Testis (tissue), 3 donors: Measurements from ENCODE around the gene CTNNA2. TPM values are rescaled to one million over a fixed set of nuclear protein-coding genes. Genes with fewer than 3 reads are reported as not detected.

Source experiments
- DNase-seq: peaks from one replicate; pipeline ENCODE4 v3.0.0-alpha.2; 2019
- H3K27ac ChIP-seq, 2 donors: fragments of 200-600 bp; sonication (generic); one replicate each; pipeline ENCODE4 v1.5.1; 2019
- H3K27me3 ChIP-seq: fragments of 200-600 bp; sonication (generic); one replicate; pipeline ENCODE4 v1.5.1; 2019
- H3K36me3 ChIP-seq: fragments of 200-600 bp; sonication (generic); one replicate; pipeline ENCODE4 v1.5.1; 2017; ENCODE audit warnings: low read depth; ENCODE audit errors: missing control alignments
- H3K4me1 ChIP-seq: fragments of 200-600 bp; sonication (generic); one replicate; pipeline ENCODE4 v1.5.1; 2019
- H3K4me3 ChIP-seq, 2 donors: fragments of 200-600 bp; sonication (generic); one replicate each; pipeline ENCODE4 v1.5.1; 2017 to 2019
- H3K9me3 ChIP-seq: fragments of 200-600 bp; sonication (generic); one replicate; pipeline ENCODE4 v1.5.1; 2017
- CTCF ChIP-seq, 3 experiments: fragments of 450-650 bp in 2 of 3; fragments of 200-600 bp in 1 of 3; sonication (generic) in 1 of 3; IDR thresholded peaks; one replicate each; pipeline ENCODE4 v1.5.1; 2016 to 2019; ENCODE audit warnings: antibody characterized with exemption in 3 of 3, mild to moderate bottlenecking in 2 of 3, moderate library complexity in 1 of 3
- POLR2A ChIP-seq: fragments of 450-650 bp; IDR thresholded peaks from one replicate; pipeline ENCODE4 v1.6.1; 2017; ENCODE audit warnings: antibody characterized with exemption, mild to moderate bottlenecking, moderate library complexity
- WGBS, 2 donors: methylation state at CpG; one replicate each; pipeline ENCODE4 v1.1.5; 2018; 5-methylcytosine and 5-hydroxymethylcytosine counted together
- intact Hi-C: fragments of 100-400 bp; cut with DNase I; formaldehyde crosslinking; loops from one replicate; pipeline ENCODE4 v1.15.1; 2023; ENCODE audit warnings: low total_unique reads
- polyA plus RNA-seq: library from polyadenylated mRNA; stranded (reverse); fragments of 350-450 nt; fragmentation: Illumina TruSeq; extraction: RNeasy Lipid Tissue Mini Kit (QIAGEN cat#74804); gene quantifications from one replicate; pipeline ENCODE4 v1.2.3, GENCODE V29; 2014; ENCODE audit warnings: low read depth, low replicate concordance; ENCODE audit not compliant: insufficient read depth
- total RNA-seq, 2 donors: library from RNA; depleted of rRNA; stranded (reverse); fragments of >200 nt; gene quantifications; one replicate each; pipeline ENCODE4 v1.2.3, GENCODE V29; 2016

CTNNA2 gene
- total and polyA plus RNA-seq, 3 donors from 2014 or later, result 36.8 to 44.5 (median 43.4) TPM

GRCh38 chr2:79702905-79703304 lies 190.1 kb downstream of the CTNNA2 start:
- no peak for TF ChIP-seq POLR2A
- no peak for TF ChIP-seq CTCF (IDR thresholded peaks at IDR 0.05)

GRCh38 chr2:79711098-79711497 lies 198.2 kb downstream of the CTNNA2 start:
- TF ChIP-seq CTCF (IDR thresholded peaks at IDR 0.05) (no peak), POLR2A (no peak)
- intact Hi-C loops, result no loop called here
- Histone ChIP-seq H3K4me3 (no peak overlapping the region), H3K9me3 (no peaks in the 10 kb centered on the region), H3K27me3 (no peaks in the 10 kb centered on the region), H3K27ac (no peak overlapping the region), H3K36me3 (no peaks in the 10 kb centered on the region), H3K4me1 (no peaks in the 10 kb centered on the region)
- no peak for DNase-seq

More at GRCh38 chr2:79702905-79703304, 190.1 kb downstream of the CTNNA2 start:
- H3K4me1 ChIP-seq, result no peaks in the 10 kb centered on the region
- no peak overlapping the region for H3K27ac ChIP-seq
- no peaks in the 10 kb centered on the region for H3K36me3 ChIP-seq
- no peaks in the 10 kb centered on the region for H3K27me3 ChIP-seq
- DNase-seq, result no peak
- intact Hi-C loops, result no loop called here
- H3K4me3 ChIP-seq, result no peak overlapping the region
- H3K9me3 ChIP-seq, result no peaks in the 10 kb centered on the region
- WGBS, 2 donors, result 50 to 82% methylated on average over 1 of the region's 1 CpG

GRCh38 chr2:79713131-79713785 lies 200.4 kb downstream of the CTNNA2 start:
- Histone ChIP-seq H3K4me1 (no peaks in the 10 kb centered on the region), H3K36me3 (no peaks in the 10 kb centered on the region), H3K9me3 (no peaks in the 10 kb centered on the region), H3K4me3 (no peak overlapping the region), H3K27ac (no peak overlapping the region), H3K27me3 (no peaks in the 10 kb centered on the region)
- TF ChIP-seq CTCF (IDR thresholded peaks at IDR 0.05) (no peak), POLR2A (no peak)
- 71 to 81% methylated on average over 4 of the region's 4 CpGs for WGBS, 2 donors
- intact Hi-C loops, result no loop called here
- no peak for DNase-seq

GRCh38 chr2:79714283-79714682 lies 201.4 kb downstream of the CTNNA2 start:
- DNase-seq, result no peak
- no peak overlapping the region for H3K27ac ChIP-seq
- no peaks in the 10 kb centered on the region for H3K4me1 ChIP-seq
- no peak overlapping the region for H3K4me3 ChIP-seq
- no peaks in the 10 kb centered on the region for H3K36me3 ChIP-seq
- 62 to 65% methylated on average over 1 of the region's 1 CpG for WGBS, 2 donors
- H3K9me3 ChIP-seq, result no peaks in the 10 kb centered on the region
- intact Hi-C loops, result no loop called here
- no peaks in the 10 kb centered on the region for H3K27me3 ChIP-seq
- no peak for TF ChIP-seq POLR2A
- TF ChIP-seq CTCF (IDR thresholded peaks at IDR 0.05), result no peak

GRCh38 chr2:79715338-79715737 lies 202.5 kb downstream of the CTNNA2 start:
- WGBS, 2 donors, result 88 to 98% methylated on average over 1 of the region's 1 CpG
- intact Hi-C loops, result no loop called here

More at GRCh38 chr2:79715338-79715737, 202.5 kb downstream of the CTNNA2 start:
- no peaks in the 10 kb centered on the region for H3K4me1 ChIP-seq
- H3K27ac ChIP-seq, result no peak overlapping the region
- no peak for TF ChIP-seq CTCF (IDR thresholded peaks at IDR 0.05)
- no peak for TF ChIP-seq POLR2A
- no peaks in the 10 kb centered on the region for H3K9me3 ChIP-seq
- H3K36me3 ChIP-seq, result no peaks in the 10 kb centered on the region
- DNase-seq, result no peak
- H3K27me3 ChIP-seq, result no peaks in the 10 kb centered on the region
- H3K4me3 ChIP-seq, result no peak overlapping the region
